COLO829 (cell line): ENCODE data around the gene ILF2.
"Not testable (repeated sequence)": the region's sequence is repeated elsewhere in the genome, so short reads cannot be mapped to it uniquely, and the experiment has no call there.

Experiments
- DNase-seq: peaks from one replicate; pipeline ENCODE4 v3.0.0; 2012; ENCODE audit warnings: low spot score

The ILF2 gene

DNA sequence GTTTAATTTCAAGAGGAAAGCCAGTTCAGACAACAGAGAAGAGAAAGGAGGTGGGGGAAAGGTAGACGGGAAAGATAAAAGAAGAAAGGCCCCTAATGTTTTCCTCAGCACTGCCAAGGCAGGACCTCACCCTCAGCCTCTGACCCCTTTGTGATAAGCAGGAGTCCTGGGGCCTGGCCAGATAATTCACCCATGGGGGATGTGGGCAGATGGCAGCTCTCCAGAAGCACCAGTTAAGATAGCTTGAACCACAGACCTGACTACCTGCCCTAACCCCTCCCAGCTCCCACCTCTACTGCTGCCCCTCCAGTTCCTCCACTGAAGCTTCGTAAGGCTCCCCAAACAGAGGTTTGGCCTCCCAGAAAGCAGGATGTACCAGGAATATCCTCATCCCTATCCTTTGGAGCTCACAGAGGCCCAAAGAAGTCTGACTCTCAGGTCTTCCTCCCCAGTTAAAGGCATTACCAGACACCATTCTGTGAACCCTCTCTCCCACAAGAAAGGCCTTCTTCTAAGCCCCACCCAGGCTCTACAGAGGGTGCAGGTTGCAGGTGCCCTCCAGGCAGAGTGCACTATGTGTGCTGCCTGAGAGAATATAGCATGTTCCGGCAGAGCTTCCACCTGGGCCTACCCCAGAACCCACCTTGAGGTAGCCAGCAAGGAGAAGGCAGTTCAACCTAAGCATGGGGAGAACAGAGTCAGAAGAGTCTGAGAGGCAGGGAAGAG, 21.5 kb downstream of the ILF2 start:
- no peak for DNase-seq

DNA sequence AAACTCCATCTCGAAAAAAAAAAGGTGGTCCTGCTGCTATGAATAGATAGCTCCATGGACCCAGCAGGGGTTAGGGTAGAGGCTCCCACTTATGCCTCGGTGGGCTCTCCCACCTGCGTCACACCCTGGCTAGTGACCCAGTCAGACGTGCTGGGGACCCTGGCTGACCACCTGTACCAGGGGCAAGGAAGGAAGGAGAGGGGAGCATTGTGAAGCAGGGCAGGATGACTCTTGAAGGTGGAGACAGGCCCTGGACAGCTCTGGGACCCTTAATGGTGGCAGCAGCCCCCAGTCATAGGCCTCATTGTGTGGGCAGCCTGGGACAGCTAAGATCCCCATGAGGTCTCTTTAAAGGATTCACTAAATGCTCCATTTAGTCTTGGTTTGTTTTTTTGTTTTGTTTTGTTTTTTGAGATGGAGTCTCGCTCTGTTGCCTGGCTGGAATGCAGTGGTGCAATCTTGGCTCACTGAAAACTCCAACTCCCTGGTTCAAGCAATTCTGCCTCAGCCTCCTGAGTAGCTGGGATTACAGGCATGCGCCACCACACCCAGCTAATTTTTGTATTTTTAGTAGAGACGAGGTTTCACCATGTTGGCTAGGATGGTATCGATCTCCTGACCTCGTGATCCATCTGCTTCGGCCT, 22.7 kb downstream of the ILF2 start:
- DNase-seq, result no peak

DNA sequence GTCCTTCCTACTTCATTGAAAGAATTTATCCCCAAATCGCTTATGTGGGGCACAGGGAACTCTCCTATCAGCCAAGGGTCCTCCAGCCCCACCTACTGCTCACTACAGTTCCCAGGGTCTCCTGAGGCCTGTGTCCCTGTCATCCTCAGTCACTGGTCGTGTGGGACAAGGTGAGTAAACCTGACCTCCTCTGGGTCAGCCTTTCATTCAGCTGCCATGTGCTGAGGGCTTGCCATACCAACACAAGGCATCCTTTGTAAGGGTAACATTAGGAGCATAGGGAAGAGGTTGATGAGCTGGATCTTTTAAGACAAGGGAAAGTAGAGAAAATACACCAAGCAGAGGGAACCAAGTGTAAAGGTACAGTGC, 23.5 kb downstream of the ILF2 start:
- DNase-seq, result peak; percentile 72

DNA sequence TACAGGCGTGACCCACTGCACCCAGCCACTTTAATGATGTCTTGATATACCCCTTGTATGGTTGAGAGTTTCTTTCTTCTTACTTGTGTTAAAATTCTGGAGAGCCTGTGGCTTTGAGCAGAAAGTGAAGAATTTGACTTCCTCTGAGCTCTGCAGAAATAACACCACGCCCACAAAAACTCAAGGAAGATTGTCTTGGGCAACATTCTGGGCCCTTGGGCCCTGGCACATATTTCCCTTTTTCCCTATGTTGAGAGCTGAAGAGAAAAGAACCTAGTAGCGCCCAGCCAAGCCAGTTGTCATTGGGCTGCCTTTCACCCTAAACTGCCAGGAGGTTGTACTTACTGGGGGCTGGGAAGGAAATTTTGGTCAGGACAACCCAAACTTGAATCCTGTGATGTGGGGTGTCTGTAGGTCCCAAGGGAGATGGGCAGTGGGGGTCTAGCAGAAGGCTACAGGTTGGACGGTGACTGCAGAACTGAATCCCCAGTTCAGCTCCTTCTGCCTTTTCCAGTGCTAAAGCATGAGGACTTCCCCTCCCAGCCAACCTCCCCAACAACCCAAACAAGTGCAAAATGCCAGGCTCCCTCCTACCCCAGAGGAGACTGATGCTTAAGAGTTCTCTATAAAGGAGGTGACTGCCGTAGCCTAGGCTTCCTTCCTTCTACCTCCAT, 24.0 kb downstream of the ILF2 start:
- no peak for DNase-seq

DNA sequence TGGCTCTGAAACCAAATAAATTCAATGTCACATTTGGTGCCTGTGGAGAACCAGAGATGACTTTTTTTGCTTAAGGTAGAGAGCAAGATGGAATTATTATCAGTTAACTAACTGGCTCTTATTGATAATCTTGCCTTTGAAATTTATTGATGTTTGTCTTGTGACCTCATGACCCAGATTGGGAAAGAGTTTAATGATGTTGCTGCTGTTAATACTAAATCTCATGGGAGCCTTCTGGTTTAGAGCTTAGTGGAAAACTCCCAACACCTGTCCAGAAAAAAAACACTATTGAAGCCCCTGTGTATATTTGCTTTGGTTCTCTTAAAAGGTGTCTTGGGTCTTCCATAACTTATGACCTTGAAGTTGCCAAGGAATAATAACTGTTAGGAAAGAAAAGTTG, 27.0 kb downstream of the ILF2 start:
- DNase-seq, result no peak

DNA sequence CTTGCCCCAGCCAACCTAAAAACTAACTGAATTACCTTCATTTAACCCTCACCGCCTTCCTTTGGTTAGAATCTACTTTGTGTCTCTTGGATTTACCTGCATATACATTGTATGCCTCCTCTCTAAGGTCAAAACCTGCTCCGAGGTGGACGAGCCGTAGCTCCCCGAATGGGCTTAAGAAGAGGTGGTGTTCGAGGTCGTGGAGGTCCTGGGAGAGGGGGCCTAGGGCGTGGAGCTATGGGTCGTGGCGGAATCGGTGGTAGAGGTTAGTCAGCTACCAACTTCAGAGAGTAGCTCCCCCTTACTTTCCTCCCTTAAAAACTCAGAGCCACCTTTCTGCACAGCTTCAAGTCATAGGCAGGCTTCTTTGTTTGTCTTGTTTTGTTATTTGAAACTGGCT, 27.7 kb downstream of the ILF2 start:
- no peak for DNase-seq

DNA sequence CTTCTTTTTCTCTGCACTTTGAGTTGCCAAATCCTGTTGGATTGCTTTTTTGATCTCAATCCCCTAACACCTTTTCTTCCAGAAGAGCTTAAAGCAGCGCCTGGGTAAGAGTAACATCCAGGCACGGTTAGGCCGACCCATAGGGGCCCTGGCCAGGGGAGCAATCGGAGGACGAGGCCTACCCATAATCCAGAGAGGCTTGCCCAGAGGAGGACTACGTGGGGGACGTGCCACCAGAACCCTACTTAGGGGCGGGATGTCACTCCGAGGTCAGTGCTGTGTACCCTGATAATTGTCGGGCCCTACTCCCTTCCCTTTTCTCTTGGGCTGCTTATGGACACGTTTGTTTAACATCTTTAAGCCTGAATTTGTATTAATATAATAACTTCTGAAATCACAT, 28.6 kb downstream of the ILF2 start:
- DNase-seq, result no peak

DNA sequence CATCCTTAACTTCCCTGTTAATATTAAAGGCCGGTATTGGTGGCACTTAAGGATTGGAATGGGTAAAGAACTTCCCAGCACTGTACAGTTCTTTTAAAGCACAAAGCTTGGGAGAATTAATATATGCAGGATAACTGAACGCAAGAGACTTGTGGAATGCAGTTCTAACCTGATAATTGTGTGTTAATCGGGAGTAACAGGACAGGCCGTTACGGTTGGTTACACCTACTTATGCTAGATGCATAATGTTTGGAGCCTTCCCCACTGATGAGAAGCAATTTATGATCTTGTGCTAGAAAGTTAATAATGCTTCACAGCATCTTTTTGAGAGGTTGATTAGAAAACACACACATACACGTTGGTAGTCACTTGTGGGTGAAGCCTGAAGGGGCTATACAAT, 29.9 kb downstream of the ILF2 start:
- no peak for DNase-seq

DNA sequence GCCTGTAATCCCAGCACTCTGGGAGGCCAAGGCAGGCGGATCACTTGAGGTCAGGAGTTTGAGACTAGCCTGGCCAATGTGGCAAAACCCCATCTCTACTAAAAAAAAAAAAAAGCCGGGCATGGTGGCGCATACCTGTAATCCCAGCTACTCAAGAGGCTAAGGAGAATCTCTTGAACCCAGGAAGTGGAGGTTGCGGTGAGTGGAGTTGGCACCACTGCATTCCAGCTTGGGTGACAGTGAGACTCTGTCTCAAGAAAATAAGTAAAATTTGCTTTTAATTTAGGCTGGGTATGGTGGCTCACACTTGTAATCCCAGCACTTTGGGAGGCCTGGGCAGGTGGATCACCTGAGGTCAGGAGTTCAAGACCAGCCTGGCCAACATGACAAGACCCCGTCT, 30.6 kb downstream of the ILF2 start:
- not testable (repeated sequence) for DNase-seq

DNA sequence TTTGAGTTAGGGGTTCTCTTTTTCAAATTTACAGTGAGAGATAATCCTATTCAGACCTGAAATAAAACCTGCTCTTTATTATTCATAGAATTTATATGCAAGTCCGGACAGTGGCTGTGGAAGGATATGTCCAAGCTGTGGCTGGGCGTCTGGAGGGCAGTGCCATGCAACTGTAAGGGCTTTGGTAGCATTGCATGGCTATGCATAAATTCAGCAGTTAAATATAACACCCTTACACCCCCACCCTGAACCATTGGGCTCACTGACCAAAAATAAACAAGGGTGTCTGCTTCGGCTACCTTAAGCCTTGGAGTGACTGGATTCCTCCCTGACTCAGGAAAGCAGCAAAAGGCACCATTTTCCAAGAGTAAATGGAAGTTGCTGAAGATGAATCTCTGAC, 31.5 kb downstream of the ILF2 start:
- no peak for DNase-seq

DNA sequence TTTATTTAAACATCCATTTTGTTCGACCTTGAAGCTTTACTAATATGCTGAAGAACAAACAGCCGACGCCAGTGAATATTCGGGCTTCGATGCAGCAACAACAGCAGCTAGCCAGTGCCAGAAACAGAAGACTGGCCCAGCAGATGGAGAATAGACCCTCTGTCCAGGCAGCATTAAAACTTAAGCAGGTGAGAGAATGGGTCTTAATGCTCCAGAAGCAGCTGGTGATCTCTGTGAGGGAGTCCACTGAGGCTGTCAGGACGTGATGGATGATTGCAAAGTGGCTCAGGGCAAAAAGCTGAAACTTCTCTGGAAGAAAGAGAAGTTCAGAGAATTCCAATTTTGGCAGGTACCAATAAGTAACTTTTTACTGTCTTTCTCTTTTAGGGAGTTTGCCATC, 32.5 kb downstream of the ILF2 start:
- no peak for DNase-seq

DNA sequence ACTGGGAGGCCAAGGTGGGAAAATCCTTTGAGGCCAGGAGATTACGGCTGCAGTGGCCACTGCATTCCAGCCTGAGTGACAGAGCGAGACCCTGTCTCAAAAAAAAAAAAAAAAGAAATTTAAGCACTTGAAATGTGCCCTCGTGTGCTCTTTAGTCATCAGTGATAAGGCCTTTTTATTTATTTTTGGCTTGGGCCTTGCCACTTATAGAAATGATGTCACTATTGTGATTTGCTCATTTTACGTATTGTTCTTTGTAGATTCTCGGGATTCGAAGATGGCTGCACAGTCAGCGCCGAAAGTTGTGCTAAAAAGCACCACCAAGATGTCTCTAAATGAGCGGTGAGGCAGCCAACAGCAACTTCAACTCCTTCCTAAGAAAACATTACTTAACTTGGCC, 34.5 kb downstream of the ILF2 start:
- DNase-seq, result no peak

DNA sequence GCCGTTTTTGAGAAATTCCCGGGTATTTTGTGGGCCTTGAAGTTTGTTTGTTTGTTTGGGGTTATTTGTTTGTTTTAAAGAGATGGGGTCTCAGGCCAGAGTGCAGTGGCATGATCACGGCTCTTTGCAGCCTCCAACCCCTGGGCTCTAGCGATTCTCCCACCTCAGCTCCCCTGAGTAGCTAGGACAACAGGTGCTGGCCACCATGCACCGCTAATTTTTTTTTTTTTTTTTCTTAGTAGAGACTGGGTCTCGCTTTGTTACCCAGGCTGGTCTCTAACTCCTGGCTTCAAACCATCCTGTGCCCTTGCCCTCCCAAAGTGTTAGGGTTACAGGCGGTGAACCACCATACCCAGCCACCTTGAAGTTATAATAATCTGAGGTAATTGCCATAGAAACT, 34.9 kb downstream of the ILF2 start:
- no peak for DNase-seq

DNA sequence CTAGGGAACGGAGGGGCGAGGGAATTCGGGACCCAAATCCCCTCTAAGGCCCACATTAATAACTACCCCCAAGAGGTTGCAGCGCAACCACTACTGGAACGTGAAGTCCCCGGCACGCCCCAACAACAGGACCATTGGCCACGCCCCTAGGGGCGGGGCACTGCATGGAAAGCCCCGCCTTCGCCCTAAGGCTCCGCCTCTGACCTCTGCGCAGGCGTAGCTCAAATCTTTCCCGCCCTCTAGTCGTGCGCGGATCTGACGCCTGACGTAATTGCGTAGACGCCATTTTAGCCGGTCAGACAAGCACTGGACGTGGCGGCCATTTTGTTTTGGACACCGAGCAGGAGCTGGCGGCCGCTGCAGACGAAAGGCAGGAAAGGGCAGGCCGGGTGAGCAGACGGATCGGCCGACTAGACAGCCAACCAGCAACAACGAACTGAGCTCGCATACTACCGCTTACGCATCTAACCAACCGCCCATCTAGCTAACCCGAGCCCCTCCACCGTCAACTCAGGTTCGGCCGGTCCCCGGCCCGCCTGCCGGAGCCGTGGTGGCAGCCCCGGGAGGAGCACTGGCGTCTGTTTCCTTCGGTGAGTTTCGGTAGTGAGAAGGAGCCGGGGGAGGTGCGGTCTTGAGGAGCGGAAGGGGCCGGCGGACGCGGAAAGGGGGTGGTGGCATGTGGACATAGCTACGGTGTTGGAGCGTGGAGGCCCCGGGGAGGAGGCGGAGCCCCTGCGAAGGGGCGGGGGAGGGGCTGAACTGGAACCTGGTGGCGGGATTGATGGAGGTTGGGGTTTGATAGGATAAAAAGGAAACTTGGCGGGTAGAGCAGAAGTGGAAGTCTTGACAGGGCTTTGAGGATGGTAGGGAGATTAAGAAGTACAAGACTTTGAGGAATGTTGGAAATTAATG, 36.8 kb downstream of the ILF2 start, which contains the start of gene CHTOP:
CHTOP (plus strand) TSS at position 313 of the 912 bp plus-strand sequence. CDS start 2,523 bp downstream, outside the sequence.
- DNase-seq, result peak; percentile 100

DNA sequence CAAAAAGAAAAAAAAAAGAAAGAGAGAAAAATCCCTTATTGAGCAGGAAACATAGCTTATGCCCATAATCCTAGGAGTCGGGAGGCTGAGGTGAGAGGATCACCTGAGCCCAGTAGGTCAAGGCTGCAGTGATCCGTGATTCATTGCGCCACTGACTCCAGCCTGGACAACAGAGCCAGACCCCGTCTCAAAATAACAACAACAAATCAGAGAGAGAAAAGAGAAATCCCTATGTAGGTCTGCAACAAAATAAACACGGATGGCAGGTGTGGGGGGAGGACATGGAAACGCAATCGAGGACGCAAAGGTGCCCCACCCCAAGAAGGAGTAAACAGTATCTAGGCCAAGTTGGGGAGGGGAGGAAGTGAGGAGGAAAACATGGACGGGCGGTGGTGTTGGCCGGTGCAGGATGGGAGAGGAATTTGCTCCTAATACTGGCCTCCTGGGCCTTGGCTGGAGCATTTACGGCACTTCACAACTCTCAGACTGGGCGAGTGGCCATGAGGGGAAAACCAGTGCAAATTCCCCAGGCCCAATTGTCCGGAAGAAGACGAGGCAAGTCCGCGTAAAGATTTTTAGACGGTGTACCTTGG, 37.5 kb downstream of the ILF2 start:
- DNase-seq, result no peak

DNA sequence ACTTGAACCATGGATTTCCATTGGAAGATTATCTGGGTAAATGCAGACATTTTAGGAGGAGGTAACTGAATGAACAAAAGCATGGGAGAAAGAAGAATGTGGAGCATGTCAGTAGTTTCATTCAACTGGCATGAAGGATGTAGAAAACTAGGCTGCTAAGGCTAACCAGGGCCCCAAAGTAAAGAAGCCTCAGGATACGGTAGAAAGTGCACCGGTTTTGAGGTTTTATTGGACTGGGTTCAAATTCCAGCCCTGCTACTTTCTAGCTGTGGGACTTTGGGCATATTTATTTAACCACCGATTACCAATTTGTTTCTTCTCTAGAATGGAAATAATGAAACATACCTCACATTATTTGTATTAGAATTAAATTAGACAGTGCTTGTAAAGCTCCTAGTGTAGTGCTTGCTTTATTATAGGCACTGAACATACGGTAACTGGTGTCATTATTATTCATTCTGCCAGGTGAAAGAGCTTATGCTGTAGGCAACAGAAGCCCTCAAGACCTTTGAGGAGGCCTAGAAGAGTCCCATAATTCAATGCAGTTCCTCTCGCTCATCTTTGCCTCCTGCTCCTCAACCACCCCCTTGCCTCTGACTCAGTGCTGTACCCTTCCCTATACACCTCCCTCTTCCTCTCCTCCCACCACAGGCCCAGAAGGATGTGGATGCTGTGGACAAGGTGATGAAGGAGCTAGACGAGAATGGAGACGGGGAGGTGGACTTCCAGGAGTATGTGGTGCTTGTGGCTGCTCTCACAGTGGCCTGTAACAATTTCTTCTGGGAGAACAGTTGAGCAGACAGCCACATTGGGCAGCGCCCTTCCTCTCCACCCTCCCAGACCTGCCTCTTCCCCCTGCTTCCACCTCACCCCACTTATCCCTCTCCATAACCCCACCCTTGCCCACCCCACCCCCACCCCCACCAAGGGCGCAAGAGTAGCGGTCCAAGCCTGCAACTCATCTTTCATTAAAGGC, 39.5 kb downstream of the ILF2 start:
- DNase-seq, result no peak

DNA sequence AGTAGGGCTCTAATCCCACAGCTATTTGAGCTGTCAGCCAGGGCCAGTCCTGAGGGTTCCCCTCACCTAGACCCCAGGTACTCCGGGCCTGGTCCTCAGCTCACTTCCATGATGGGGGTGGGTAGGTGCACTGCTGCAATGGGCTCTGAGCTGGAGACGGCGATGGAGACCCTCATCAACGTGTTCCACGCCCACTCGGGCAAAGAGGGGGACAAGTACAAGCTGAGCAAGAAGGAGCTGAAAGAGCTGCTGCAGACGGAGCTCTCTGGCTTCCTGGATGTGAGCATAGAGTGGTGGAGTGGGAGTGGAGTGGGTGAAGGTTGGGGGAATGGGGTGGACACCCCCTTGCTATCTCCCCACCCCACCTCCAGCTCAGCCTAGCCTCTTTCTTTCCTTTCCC, 40.4 kb downstream of the ILF2 start:
- DNase-seq, result no peak

DNA sequence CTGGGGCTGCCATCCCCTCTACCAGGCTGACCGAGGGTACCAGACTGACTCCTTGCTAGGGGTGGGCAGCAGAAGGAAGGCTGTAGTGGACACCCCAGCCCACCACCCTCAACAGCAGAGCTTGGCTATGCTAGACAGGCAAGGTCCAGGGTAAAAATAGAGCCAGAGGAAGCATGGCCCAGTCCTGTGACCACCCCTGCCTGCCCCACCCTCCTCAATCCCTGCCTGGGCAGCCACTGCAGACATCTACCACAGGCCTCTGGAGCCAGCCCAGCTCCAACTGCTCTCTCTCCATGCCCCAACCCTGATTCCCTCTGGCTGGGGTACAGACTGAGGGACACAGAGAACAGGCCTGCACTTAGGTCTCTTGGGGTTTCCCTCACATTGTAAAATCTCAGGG, 40.8 kb downstream of the ILF2 start:
- DNase-seq, result no peak

DNA sequence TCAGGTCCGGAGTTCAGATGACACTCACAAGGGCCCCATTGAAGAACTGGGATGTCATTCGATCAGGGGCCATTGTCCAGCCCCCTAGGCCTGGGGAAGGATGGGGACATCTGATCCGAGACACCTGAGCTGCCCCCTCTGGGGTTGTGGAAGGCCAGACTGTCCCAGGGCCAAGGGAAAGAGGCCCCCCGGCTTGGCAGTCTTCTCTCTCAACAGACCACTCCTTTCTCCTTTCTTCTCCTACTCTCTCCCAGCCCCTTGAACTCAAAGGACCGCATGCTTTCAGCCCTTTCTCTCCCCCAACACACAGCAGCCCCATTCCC, 41.5 kb downstream of the ILF2 start:
- no peak for DNase-seq

DNA sequence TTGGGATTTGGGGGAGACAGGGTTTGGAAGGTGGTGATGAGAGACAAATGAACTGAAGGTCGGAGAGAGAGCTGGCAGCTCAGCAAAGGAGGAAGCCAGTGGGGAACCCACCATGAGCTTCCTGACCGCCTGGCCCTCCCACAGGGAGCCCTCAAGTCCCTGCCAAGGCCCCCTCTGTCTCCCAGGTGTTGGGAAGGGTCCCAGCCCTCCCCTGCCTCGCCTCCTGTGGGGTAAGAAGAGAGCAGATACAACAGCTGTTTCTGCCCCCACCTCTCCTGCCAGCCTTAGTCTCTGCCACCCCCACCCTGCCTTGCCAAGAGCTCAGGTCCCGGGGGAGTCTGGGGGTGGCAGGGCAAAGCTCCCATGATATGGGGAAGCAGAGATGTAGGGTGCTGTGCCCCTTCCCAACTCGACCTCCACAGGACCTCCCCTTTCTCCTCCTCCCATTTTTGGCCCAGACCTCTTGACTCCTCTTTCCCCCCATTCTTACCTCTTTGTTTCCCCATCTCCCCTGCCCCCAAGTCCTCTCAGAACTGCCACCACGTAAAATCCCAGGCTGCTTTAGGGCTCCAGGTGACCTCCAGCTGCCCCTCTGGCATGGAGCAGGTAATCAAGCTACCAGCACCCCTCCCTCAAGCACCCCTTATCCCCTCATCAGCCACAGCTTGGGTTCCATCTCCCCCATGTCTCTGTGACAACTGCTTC, 42.0 kb downstream of the ILF2 start:
- no peak for DNase-seq
